Measurements from ENCODE around the gene TYW1B. TPM values are rescaled to one million over a fixed set of nuclear protein-coding genes. Genes with fewer than 3 reads are reported as not detected.
"Not testable (repeated sequence)": the region's sequence is repeated elsewhere in the genome, so short reads cannot be mapped to it uniquely, and the experiment has no call there.

TYW1B gene
- total RNA-seq, 1 experiment from 2014 or later: 3.9 TPM

DNA sequence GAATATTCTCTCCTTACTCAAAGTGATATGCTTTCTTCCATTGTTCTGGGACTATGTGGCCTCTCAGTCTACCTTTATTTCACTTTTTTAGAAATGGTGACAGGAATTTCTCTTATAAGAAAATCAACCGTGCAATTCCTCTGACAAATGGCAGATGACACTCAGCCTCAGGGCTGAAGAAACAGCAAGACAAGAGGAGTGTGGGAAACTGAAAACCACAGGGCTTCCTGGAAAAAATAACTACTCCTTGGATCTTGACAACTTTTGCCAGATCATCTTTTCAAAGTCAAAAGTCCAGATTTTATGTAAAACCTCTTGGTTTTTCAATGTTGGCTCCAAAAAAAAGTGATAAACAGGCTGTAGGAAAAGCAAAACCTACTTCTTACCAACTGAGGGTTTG, 121.5 kb downstream of the TYW1B start:
- ChIA-PET CTCF (no interaction called here), POLR2A (ENCODE audit: unreplicated experiment) (no interaction called here)
- Histone ChIP-seq H3K9me3 (ENCODE audit: low read length) (no peaks in the 10 kb centered on the region), H4K20me1 (ENCODE audit: low read length) (no peaks in the 10 kb centered on the region), H3K9ac (ENCODE audit: low read length) (no peak overlapping the region), H3K4me1 (ENCODE audit: insufficient read depth, low read length) (no peaks in the 10 kb centered on the region), H3F3A (ENCODE audit: low read length, unreplicated experiment) (no peaks in the 10 kb centered on the region), H3K4me2 (ENCODE audit: low read length) (no peak overlapping the region), H3K27ac (ENCODE audit: low read length) (no peak overlapping the region), H3K9me2 (replicated peaks; ENCODE audit: low read length) (no peaks in the 10 kb centered on the region), H3K79me2 (ENCODE audit: low read length) (no peaks in the 10 kb centered on the region), H3K27me3 (ENCODE audit: low read length) (no peaks in the 10 kb centered on the region), H3K4me3 (ENCODE audit: low read length) (no peak overlapping the region), H2AFZ (ENCODE audit: low read length) (no peak overlapping the region), H3K36me3 (ENCODE audit: low read depth, low read length) (no peaks in the 10 kb centered on the region)
- ATAC-seq (no peak), DNase-seq (no peak)
- no peak for TF ChIP-seq EZH2phosphoT487 (IDR thresholded peaks at IDR 0.05; ENCODE audit: borderline replicate concordance, low read length)
- no peak for TF ChIP-seq CTCF (conservative IDR thresholded peaks at IDR 0.05; ENCODE audit: low read depth, low read length)
- TF ChIP-seq EZH2 (IDR thresholded peaks at IDR 0.05; ENCODE audit: low read length, unreplicated experiment): no peak
- intact Hi-C loops (cut with micrococcal nuclease): no loop called here
- BruUV-seq (replicated peaks): no TSS peak

- intact Hi-C loops (cut with micrococcal nuclease): not testable (repeated sequence)
Observed at GRCh38 chr7:72705693-72706092, 122.3 kb downstream of the TYW1B start.

GRCh38 chr7:72704894-72705293, 123.1 kb downstream of the TYW1B start:
- ChIA-PET POLR2A (ENCODE audit: unreplicated experiment) (no interaction called here), CTCF (no interaction called here)
- Histone ChIP-seq H3K27ac (ENCODE audit: low read length) (no peak overlapping the region), H4K20me1 (ENCODE audit: low read length) (no peaks in the 10 kb centered on the region), H3K9ac (ENCODE audit: low read length) (no peak overlapping the region), H2AFZ (ENCODE audit: low read length) (no peak overlapping the region), H3K79me2 (ENCODE audit: low read length) (no peaks in the 10 kb centered on the region), H3K4me2 (ENCODE audit: low read length) (no peak overlapping the region), H3F3A (ENCODE audit: low read length, unreplicated experiment) (no peaks in the 10 kb centered on the region), H3K4me3 (ENCODE audit: low read length) (no peak overlapping the region), H3K4me1 (ENCODE audit: insufficient read depth, low read length) (no peaks in the 10 kb centered on the region), H3K9me2 (replicated peaks; ENCODE audit: low read length) (no peaks in the 10 kb centered on the region), H3K27me3 (ENCODE audit: low read length) (no peaks in the 10 kb centered on the region), H3K9me3 (ENCODE audit: low read length) (no peaks in the 10 kb centered on the region), H3K36me3 (ENCODE audit: low read depth, low read length) (no peaks in the 10 kb centered on the region)
- no peak for DNase-seq
- intact Hi-C loops (cut with micrococcal nuclease): no loop called here
- BruUV-seq (replicated peaks): no TSS peak
- no peak for ATAC-seq
- TF ChIP-seq CTCF (conservative IDR thresholded peaks at IDR 0.05; ENCODE audit: low read depth, low read length) (no peak), EZH2 (IDR thresholded peaks at IDR 0.05; ENCODE audit: low read length, unreplicated experiment) (no peak), EZH2phosphoT487 (IDR thresholded peaks at IDR 0.05; ENCODE audit: borderline replicate concordance, low read length) (no peak)

More at GRCh38 chr7:72705693-72706092, 122.3 kb downstream of the TYW1B start:
- BruUV-seq (replicated peaks); H3K27ac ChIP-seq (ENCODE audit: low read length); H3K9ac ChIP-seq (ENCODE audit: low read length); H3K9me2 ChIP-seq (replicated peaks; ENCODE audit: low read length); H3K36me3 ChIP-seq (ENCODE audit: low read depth, low read length); H3K4me1 ChIP-seq (ENCODE audit: insufficient read depth, low read length); H3K79me2 ChIP-seq (ENCODE audit: low read length); H2AFZ ChIP-seq (ENCODE audit: low read length); H3K27me3 ChIP-seq (ENCODE audit: low read length); CTCF ChIA-PET; DNase-seq; H3K4me2 ChIP-seq (ENCODE audit: low read length); H4K20me1 ChIP-seq (ENCODE audit: low read length); H3K4me3 ChIP-seq (ENCODE audit: low read length); POLR2A ChIA-PET (ENCODE audit: unreplicated experiment); H3K9me3 ChIP-seq (ENCODE audit: low read length); H3F3A ChIP-seq (ENCODE audit: low read length, unreplicated experiment); ATAC-seq: not testable (repeated sequence)

- H4K20me1 ChIP-seq (ENCODE audit: low read length); intact Hi-C loops (cut with micrococcal nuclease); H3K4me1 ChIP-seq (ENCODE audit: insufficient read depth, low read length); H3K27ac ChIP-seq (ENCODE audit: low read length); DNase-seq; H3K4me3 ChIP-seq (ENCODE audit: low read length); H3K79me2 ChIP-seq (ENCODE audit: low read length); ATAC-seq; H2AFZ ChIP-seq (ENCODE audit: low read length); H3K36me3 ChIP-seq (ENCODE audit: low read depth, low read length); H3K4me2 ChIP-seq (ENCODE audit: low read length); H3F3A ChIP-seq (ENCODE audit: low read length, unreplicated experiment); POLR2A ChIA-PET (ENCODE audit: unreplicated experiment); H3K9ac ChIP-seq (ENCODE audit: low read length); H3K27me3 ChIP-seq (ENCODE audit: low read length); BruUV-seq (replicated peaks); CTCF ChIA-PET; H3K9me3 ChIP-seq (ENCODE audit: low read length); H3K9me2 ChIP-seq (replicated peaks; ENCODE audit: low read length): not testable (repeated sequence)
Observed at GRCh38 chr7:72700548-72700947, 127.5 kb downstream of the TYW1B start.

GRCh38 chr7:72697066-72697465, 130.9 kb downstream of the TYW1B start:
- H3K4me3 ChIP-seq (ENCODE audit: low read length); H3K79me2 ChIP-seq (ENCODE audit: low read length); H3K9ac ChIP-seq (ENCODE audit: low read length); H3K27ac ChIP-seq (ENCODE audit: low read length); H3K4me2 ChIP-seq (ENCODE audit: low read length); POLR2A ChIA-PET (ENCODE audit: unreplicated experiment); ATAC-seq; H3K9me3 ChIP-seq (ENCODE audit: low read length); H2AFZ ChIP-seq (ENCODE audit: low read length); BruUV-seq (replicated peaks); intact Hi-C loops (cut with micrococcal nuclease); DNase-seq; H3K27me3 ChIP-seq (ENCODE audit: low read length); H4K20me1 ChIP-seq (ENCODE audit: low read length); H3K9me2 ChIP-seq (replicated peaks; ENCODE audit: low read length); H3K36me3 ChIP-seq (ENCODE audit: low read depth, low read length); H3F3A ChIP-seq (ENCODE audit: low read length, unreplicated experiment); CTCF ChIA-PET; H3K4me1 ChIP-seq (ENCODE audit: insufficient read depth, low read length): not testable (repeated sequence)

Data from PC-3 (cell line).